DOHH2 (cell line): ENCODE results near the gene FCHSD2.

Source experiments
- H3F3A ChIP-seq: fragments of 200-600 bp; sonication (generic), shearing (Covaris generic); 2 replicates; pipeline ENCODE4 v1.6.0; 2016; ENCODE audit warnings: antibody characterized with exemption, mild to moderate bottlenecking; ENCODE audit not compliant: control insufficient read depth, insufficient read depth
- H3K27ac ChIP-seq: fragments of 200-600 bp; sonication (generic); 2 replicates; pipeline ENCODE4 v1.5.1; 2014; ENCODE audit warnings: low read depth, mild to moderate bottlenecking, low read length, moderate library complexity
- H3K27me3 ChIP-seq: fragments of 200-600 bp; sonication (generic); 2 replicates; pipeline ENCODE4 v1.6.1; 2014; ENCODE audit warnings: mild to moderate bottlenecking, low read length, mixed read lengths; ENCODE audit not compliant: control insufficient read depth
- H3K36me3 ChIP-seq: fragments of 200-600 bp; sonication (generic); 2 replicates; pipeline ENCODE4 v1.6.1; 2014; ENCODE audit warnings: mild to moderate bottlenecking, low read length, moderate library complexity, mixed read lengths; ENCODE audit not compliant: control insufficient read depth
- H3K4me1 ChIP-seq: fragments of 200-600 bp; sonication (generic); 2 replicates; pipeline ENCODE4 v1.6.1; 2014; ENCODE audit warnings: mild to moderate bottlenecking, low read length, mixed read lengths; ENCODE audit not compliant: control insufficient read depth
- H3K4me2 ChIP-seq: fragments of 200-600 bp; sonication (generic); 2 replicates; pipeline ENCODE4 v1.6.0; 2014; ENCODE audit warnings: mild to moderate bottlenecking, low read length, moderate library complexity
- H3K4me3 ChIP-seq: fragments of 200-600 bp; sonication (generic); 2 replicates; pipeline ENCODE4 v1.5.1; 2014; ENCODE audit warnings: mild to moderate bottlenecking, low read length, mixed read lengths
- H3K79me2 ChIP-seq: fragments of 200-600 bp; sonication (generic); 2 replicates; pipeline ENCODE4 v1.6.1; 2014; ENCODE audit warnings: mild to moderate bottlenecking, low read length, mixed read lengths; ENCODE audit not compliant: control insufficient read depth
- H3K9me2 ChIP-seq: fragments of 200-600 bp; sonication (generic); replicated peaks from 2 replicates; pipeline ENCODE4 v1.6.1; 2014; ENCODE audit warnings: mild to moderate bottlenecking, low read length, mixed read lengths; ENCODE audit not compliant: control insufficient read depth
- H3K9me3 ChIP-seq: fragments of 200-600 bp; sonication (generic); 2 replicates; pipeline ENCODE4 v1.6.1; 2014; ENCODE audit warnings: antibody characterized with exemption, low read length, mixed read lengths; ENCODE audit not compliant: control insufficient read depth, insufficient read depth
- H4K20me1 ChIP-seq: fragments of 200-600 bp; sonication (generic); 2 replicates; pipeline ENCODE4 v1.6.0; 2014; ENCODE audit warnings: low read depth, mild to moderate bottlenecking, antibody characterized with exemption, low read length, moderate library complexity; ENCODE audit not compliant: control insufficient read depth, insufficient read depth
- CTCF ChIP-seq: fragments of 200-600 bp; sonication (generic); IDR thresholded peaks from one replicate; pipeline ENCODE4 v1.5.1; 2014; ENCODE audit warnings: antibody characterized with exemption, mild to moderate bottlenecking, low read depth, low read length; ENCODE audit not compliant: poor library complexity, severe bottlenecking
- EZH2phosphoT487 ChIP-seq: fragments of 200-600 bp; sonication (generic); IDR thresholded peaks from 2 replicates; pipeline ENCODE4 v1.6.1; 2017; ENCODE audit warnings: borderline replicate concordance, mild to moderate bottlenecking, antibody characterized with exemption, low read length, moderate library complexity, mixed read lengths

The FCHSD2 gene

GRCh38 chr11:72818971-72819370 lies 323.1 kb downstream of the FCHSD2 start:
- Histone ChIP-seq H3K79me2 (peaks cover 44% of the 10 kb centered on the region), H3K9me2 (no peaks in the 10 kb centered on the region), H3K4me2 (no peak overlapping the region), H3K36me3 (peaks cover 75% of the 10 kb centered on the region), H3K9me3 (no peaks in the 10 kb centered on the region), H3K27me3 (no peaks in the 10 kb centered on the region), H3K27ac (no peak overlapping the region), H3K4me1 (peaks cover 39% of the 10 kb centered on the region), H4K20me1 (no peaks in the 10 kb centered on the region), H3F3A (peaks cover 9% of the 10 kb centered on the region), H3K4me3 (no peak overlapping the region)
- TF ChIP-seq EZH2phosphoT487 (no peak), CTCF (no peak)

GRCh38 chr11:72817966-72818365 lies 324.2 kb downstream of the FCHSD2 start:
- Histone ChIP-seq H3K27ac (no peak overlapping the region), H3K79me2 (peaks cover 49% of the 10 kb centered on the region), H3K4me1 (peaks cover 29% of the 10 kb centered on the region)

GRCh38 chr11:72816404-72816990 lies 325.6 kb downstream of the FCHSD2 start:
- TF ChIP-seq EZH2phosphoT487 = no peak
- no peak for TF ChIP-seq CTCF
- Histone ChIP-seq H4K20me1 (no peaks in the 10 kb centered on the region), H3K9me2 (no peaks in the 10 kb centered on the region), H3K27ac (peak overlapping the region; percentile 77), H3K9me3 (no peaks in the 10 kb centered on the region), H3K4me3 (peak overlapping the region; percentile 79), H3K4me2 (peak overlapping the region; percentile 84), H3F3A (no peaks in the 10 kb centered on the region; the same call in 1 of the 2 replicates), H3K27me3 (no peaks in the 10 kb centered on the region), H3K36me3 (peaks cover 76% of the 10 kb centered on the region), H3K79me2 (peaks cover 62% of the 10 kb centered on the region), H3K4me1 (peaks cover 25% of the 10 kb centered on the region)

More at GRCh38 chr11:72817966-72818365, 324.2 kb downstream of the FCHSD2 start:
- Histone ChIP-seq H3K9me3 (no peaks in the 10 kb centered on the region), H3K4me3 (no peak overlapping the region), H3K4me2 (no peak overlapping the region), H3K27me3 (no peaks in the 10 kb centered on the region), H4K20me1 (no peaks in the 10 kb centered on the region), H3K9me2 (no peaks in the 10 kb centered on the region), H3F3A (no peaks in the 10 kb centered on the region; the same call in 1 of the 2 replicates), H3K36me3 (peaks cover 73% of the 10 kb centered on the region)
- no peak for TF ChIP-seq CTCF
- TF ChIP-seq EZH2phosphoT487 = no peak
